Measurements from ENCODE around the gene SPANXN3.
"Not testable (repeated sequence)": the region's sequence is repeated elsewhere in the genome, so short reads cannot be mapped to it uniquely, and the experiment has no call there.

Gene SPANXN3, protein sequence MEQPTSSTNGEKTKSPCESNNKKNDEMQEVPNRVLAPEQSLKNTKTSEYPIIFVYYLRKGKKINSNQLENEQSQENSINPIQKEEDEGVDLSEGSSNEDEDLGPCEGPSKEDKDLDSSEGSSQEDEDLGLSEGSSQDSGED

GRCh38 chrX:143517375-143517774 is at the start of gene SPANXN3:
SPANXN3 (minus strand) TSS chrX:143517475; CDS start chrX:143517391, 84 bp downstream.
- not testable (repeated sequence) for DNase-seq

GRCh38 chrX:143536176-143536575 is 18.9 kb upstream of the SPANXN3 start:
- no peak for DNase-seq

DNA sequence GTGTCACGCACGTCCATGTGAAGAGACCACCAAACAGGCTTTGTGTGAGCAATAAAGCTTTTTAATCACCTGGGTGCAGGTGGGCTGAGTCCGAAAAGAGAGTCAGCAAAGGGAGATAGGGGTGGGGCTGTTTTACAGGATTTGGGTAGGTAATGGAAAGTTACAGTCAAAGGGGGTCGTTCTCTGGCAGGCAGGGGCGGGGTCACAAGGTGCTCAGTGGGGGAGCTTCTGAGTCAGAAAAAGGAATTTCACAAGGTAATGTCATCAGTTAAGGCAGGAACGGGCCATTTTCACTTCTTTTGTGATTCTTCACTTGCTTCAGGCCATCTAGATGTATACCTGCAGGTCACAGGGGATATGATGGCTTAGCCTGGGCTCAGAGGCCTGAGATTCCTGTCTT is 15.1 kb downstream of the SPANXN3 start:
- not testable (repeated sequence) for DNase-seq

DNA sequence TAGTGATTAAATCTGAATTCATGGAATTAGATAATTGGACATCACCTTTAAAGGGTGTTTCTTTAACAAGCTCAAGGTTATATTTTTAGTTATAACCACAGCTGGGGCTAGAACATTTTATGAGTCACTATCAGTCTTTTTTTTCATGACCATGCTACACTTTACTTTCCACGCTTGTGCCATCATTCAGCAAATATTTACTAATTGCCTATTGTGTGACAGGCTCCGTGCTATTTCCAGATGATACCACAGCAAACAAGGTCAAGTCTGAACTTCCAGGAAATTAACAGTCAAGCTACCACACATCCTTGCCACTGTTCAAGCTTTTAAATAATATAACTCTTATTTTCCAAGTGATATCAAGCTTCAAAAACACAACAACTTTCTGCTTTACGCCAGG is 16.5 kb downstream of the SPANXN3 start:
- DNase-seq, result no peak

DNA sequence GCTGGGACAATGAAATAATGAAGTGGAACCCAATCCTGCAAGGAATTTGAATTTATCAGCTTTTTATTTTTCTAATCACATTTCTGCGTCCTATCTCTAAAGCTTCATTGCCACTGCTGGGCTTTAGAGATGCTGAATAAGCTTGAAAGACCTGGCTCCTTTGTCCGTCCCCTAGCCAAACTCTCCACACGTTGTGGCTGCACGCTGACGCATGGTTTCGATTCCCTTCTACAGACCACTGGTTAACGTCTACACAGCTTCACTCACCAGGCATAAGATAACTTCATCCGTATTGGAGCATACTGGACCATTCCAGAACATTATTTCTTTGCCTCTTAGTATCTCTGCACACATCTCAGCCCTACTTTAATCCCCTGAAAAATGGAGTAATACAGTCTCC is 31.2 kb downstream of the SPANXN3 start:
- DNase-seq, result no peak

GRCh38 chrX:143476751-143477150 is 40.5 kb downstream of the SPANXN3 start:
- no peak for DNase-seq

DNA sequence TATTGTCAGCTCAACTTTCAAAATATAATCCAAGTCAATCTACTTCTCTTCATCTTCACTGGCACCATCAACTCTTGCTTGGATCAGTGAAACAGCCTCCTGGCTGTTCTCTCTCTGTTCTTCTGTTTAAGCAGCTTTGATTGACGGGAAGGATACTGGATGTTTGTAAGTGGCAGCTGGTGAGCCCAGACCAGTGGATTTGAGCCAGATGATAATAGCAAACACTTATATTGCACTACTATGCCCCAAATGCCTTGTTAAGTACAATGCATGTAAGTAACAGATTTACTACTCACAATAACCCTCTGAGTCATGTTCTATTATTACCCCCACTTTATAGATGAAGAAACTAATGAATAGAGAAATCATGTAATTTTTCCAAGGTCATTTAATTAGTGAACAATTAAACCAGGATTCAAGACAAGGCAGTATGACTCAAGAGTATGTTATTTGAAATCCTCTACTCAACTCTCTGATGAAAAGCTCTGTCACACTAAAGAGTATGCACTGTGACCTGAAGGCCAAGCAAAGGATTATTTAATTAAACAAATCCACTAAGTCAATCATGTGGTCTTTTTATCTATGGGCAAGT is 44.8 kb downstream of the SPANXN3 start:
- no peak for DNase-seq

GRCh38 chrX:143466130-143466529 is 51.1 kb downstream of the SPANXN3 start:
- DNase-seq, result no peak

- no peak for DNase-seq
These were observed 54.6 kb downstream of the SPANXN3 start for GRCh38 chrX:143462696-143463095.

GRCh38 chrX:143461606-143462005 is 55.7 kb downstream of the SPANXN3 start:
- no peak for DNase-seq

Measured in activated gamma-delta T cell treated with Interleukin-2 at 50 U/mL for 16 hours (primary cell).